NCI-H82 (cell line): ENCODE data around the gene PLA2G15.

Source experiments
- DNase-seq: peaks from one replicate; lab custom pipeline; 2025; lab: John Stamatoyannopoulos, UW

The PLA2G15 gene

GRCh38 chr16:68298907-68299561 lies 53.9 kb downstream of the PLA2G15 start:
- peak; percentile 98 for DNase-seq

- peak; percentile 74 for DNase-seq
Observed at GRCh38 chr16:68299571-68300453, 54.6 kb downstream of the PLA2G15 start.

- DNase-seq: peak; percentile 28
Observed at GRCh38 chr16:68300734-68301459, 55.7 kb downstream of the PLA2G15 start.

- DNase-seq: no peak
Observed at GRCh38 chr16:68306633-68307032, 61.5 kb downstream of the PLA2G15 start.

GRCh38 chr16:68309799-68310198 lies 64.6 kb downstream of the PLA2G15 start:
- no peak for DNase-seq

GRCh38 chr16:68310437-68310773 lies 65.2 kb downstream of the PLA2G15 start:
- DNase-seq: no peak
